Measurements from ENCODE around the gene GPR142.

The GPR142 gene

GRCh38 chr17:74356646-74357465 is 10.4 kb upstream of the GPR142 start:
- Histone ChIP-seq H3K4me3 (ENCODE audit: low read depth in 1 of 2, low read length in 1 of 2) (no peak overlapping the region), H3K27ac (no peak overlapping the region), H3K9me3 (no peaks in the 10 kb centered on the region), H3K4me1 (ENCODE audit: control insufficient read depth in 1 of 2, insufficient read depth in 1 of 2, low read depth in 1 of 2, low read length in 1 of 2) (no peaks in the 10 kb centered on the region), H3K36me3 (no peaks in the 10 kb centered on the region), H3K27me3 (peaks cover 100% of the 10 kb centered on the region)
- TF ChIP-seq, protein P1, sequence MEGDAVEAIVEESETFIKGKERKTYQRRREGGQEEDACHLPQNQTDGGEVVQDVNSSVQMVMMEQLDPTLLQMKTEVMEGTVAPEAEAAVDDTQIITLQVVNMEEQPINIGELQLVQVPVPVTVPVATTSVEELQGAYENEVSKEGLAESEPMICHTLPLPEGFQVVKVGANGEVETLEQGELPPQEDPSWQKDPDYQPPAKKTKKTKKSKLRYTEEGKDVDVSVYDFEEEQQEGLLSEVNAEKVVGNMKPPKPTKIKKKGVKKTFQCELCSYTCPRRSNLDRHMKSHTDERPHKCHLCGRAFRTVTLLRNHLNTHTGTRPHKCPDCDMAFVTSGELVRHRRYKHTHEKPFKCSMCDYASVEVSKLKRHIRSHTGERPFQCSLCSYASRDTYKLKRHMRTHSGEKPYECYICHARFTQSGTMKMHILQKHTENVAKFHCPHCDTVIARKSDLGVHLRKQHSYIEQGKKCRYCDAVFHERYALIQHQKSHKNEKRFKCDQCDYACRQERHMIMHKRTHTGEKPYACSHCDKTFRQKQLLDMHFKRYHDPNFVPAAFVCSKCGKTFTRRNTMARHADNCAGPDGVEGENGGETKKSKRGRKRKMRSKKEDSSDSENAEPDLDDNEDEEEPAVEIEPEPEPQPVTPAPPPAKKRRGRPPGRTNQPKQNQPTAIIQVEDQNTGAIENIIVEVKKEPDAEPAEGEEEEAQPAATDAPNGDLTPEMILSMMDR (IDR thresholded peaks at IDR 0.05): no peak

DNA sequence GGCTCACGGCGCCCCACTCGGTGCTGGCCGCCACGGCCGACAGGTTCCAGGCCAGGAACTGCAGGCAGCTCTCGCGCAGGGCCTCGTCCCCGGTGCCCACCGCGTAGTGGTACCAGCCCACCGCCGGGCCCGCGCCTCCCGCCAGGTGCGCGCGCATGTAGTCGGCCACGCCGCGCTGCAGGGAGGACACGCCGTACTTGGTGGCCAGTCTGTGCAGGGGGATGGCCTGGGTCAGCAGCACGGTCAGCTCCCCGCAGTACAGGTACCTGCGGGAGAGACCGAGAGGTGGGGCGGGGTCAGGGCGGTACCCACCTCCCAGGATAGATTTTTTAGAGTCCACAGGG is 9.9 kb upstream of the GPR142 start:
- H3K4me3 ChIP-seq (ENCODE audit: low read depth in 1 of 2, low read length in 1 of 2): no peak overlapping the region
- TF ChIP-seq, protein P1 (IDR thresholded peaks at IDR 0.05): no peak
- no peaks in the 10 kb centered on the region for H3K36me3 ChIP-seq
- H3K27me3 ChIP-seq: peaks cover 100% of the 10 kb centered on the region
- H3K9me3 ChIP-seq: no peaks in the 10 kb centered on the region
- H3K4me1 ChIP-seq (ENCODE audit: control insufficient read depth in 1 of 2, insufficient read depth in 1 of 2, low read depth in 1 of 2, low read length in 1 of 2): no peaks in the 10 kb centered on the region
- H3K27ac ChIP-seq: no peak overlapping the region

GRCh38 chr17:74358697-74359096 is 8.6 kb upstream of the GPR142 start:
- Histone ChIP-seq H3K27ac (no peak overlapping the region), H3K36me3 (no peaks in the 10 kb centered on the region), H3K27me3 (peaks cover 100% of the 10 kb centered on the region), H3K4me1 (ENCODE audit: control insufficient read depth in 1 of 2, insufficient read depth in 1 of 2, low read depth in 1 of 2, low read length in 1 of 2) (no peaks in the 10 kb centered on the region), H3K9me3 (no peaks in the 10 kb centered on the region), H3K4me3 (ENCODE audit: low read depth in 1 of 2, low read length in 1 of 2) (no peak overlapping the region)
- TF ChIP-seq, protein P1 (IDR thresholded peaks at IDR 0.05): no peak

DNA sequence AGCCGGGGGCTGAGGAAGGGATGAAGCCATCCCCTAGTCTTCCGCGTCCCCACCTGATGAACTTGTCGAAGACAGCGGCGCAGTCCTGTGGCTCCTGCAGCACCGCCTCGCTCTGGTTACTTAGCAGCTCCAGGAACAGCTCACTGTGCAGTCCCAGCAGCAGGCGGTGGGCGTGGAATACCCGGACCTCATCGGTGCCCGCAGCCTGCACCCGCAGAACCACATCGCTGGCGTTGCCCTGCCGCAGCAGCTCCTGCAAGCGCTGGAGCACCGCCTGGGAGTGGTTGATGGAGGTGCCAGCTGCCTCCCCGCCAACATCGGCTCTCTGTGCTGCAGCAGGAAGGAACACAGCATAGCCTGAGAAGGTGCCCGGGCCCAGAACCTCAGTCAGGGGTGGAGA is 7.4 kb upstream of the GPR142 start:
- TF ChIP-seq, protein P1 (IDR thresholded peaks at IDR 0.05): no peak

GRCh38 chr17:74360899-74361229 is 6.4 kb upstream of the GPR142 start:
- Histone ChIP-seq H3K27me3 (peaks cover 87% of the 10 kb centered on the region), H3K4me3 (ENCODE audit: low read depth in 1 of 2, low read length in 1 of 2) (no peak overlapping the region), H3K36me3 (no peaks in the 10 kb centered on the region), H3K9me3 (no peaks in the 10 kb centered on the region), H3K27ac (no peak overlapping the region), H3K4me1 (ENCODE audit: control insufficient read depth in 1 of 2, insufficient read depth in 1 of 2, low read depth in 1 of 2, low read length in 1 of 2) (no peaks in the 10 kb centered on the region)
- TF ChIP-seq, protein P1 (IDR thresholded peaks at IDR 0.05): no peak

More for the DNA sequence above, 7.4 kb upstream of the GPR142 start:
- no peaks in the 10 kb centered on the region for H3K36me3 ChIP-seq
- H3K27ac ChIP-seq: no peak overlapping the region
- no peaks in the 10 kb centered on the region for H3K9me3 ChIP-seq
- H3K4me3 ChIP-seq (ENCODE audit: low read depth in 1 of 2, low read length in 1 of 2): no peak overlapping the region
- peaks cover 90% of the 10 kb centered on the region for H3K27me3 ChIP-seq
- no peaks in the 10 kb centered on the region for H3K4me1 ChIP-seq (ENCODE audit: control insufficient read depth in 1 of 2, insufficient read depth in 1 of 2, low read depth in 1 of 2, low read length in 1 of 2)
